ENCODE data around the gene ANKRD33. TPM values are rescaled to one million over a fixed set of nuclear protein-coding genes. Genes with fewer than 3 reads are reported as not detected.

The ANKRD33 gene
- total RNA-seq, 1 experiment from 2014 or later: 0.21 TPM

DNA sequence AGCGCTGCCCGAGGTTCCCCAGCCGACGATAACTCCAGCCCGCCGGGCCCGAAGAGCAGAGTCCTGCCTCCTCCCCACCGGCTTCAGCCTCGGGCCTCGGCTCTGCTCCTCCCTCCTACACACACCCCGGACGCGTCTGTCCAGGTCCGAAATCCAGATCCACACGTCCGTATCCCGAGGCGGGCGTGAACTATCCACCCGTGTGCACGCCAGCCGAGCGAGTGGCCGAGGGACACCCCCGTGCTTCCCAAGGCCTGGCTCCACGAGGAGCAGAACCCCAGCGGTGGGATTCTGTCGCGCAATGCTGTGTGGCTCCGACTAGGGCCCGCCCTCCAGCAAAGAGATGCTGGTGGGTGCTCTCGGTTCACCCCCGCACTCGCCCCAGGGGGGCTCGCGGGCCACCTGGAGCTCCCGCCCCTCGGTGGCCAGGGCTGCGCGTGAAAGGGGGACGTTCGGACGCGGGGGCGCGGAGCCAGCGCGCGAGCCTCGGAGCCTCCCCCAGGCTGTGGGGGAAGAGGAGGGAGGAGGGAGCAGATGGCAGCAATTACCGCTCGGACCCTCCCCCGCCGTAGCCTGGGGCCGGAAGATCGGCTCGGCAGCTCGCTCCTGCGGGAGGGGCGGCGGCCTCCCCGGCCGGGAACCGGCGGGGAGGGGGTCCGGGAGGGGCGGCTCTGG lies 18.9 kb upstream of the ANKRD33 start:
- intact Hi-C loops (cut with micrococcal nuclease; ENCODE audit: unreplicated experiment) (no loop called here), in situ Hi-C loops (cut with HindIII; ENCODE audit: low pct_unique_long_range_greater_than_20kb, low sequenced_read_pairs) (no loop called here)
- TF ChIP-seq, protein P1, sequence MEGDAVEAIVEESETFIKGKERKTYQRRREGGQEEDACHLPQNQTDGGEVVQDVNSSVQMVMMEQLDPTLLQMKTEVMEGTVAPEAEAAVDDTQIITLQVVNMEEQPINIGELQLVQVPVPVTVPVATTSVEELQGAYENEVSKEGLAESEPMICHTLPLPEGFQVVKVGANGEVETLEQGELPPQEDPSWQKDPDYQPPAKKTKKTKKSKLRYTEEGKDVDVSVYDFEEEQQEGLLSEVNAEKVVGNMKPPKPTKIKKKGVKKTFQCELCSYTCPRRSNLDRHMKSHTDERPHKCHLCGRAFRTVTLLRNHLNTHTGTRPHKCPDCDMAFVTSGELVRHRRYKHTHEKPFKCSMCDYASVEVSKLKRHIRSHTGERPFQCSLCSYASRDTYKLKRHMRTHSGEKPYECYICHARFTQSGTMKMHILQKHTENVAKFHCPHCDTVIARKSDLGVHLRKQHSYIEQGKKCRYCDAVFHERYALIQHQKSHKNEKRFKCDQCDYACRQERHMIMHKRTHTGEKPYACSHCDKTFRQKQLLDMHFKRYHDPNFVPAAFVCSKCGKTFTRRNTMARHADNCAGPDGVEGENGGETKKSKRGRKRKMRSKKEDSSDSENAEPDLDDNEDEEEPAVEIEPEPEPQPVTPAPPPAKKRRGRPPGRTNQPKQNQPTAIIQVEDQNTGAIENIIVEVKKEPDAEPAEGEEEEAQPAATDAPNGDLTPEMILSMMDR (IDR thresholded peaks at IDR 0.05): no peak
- no peak for TF ChIP-seq TCF7L2 (IDR thresholded peaks at IDR 0.05; ENCODE audit: low read depth, low read length)
- Histone ChIP-seq H3K4me1 (ENCODE audit: control insufficient read depth, insufficient read depth, low read length) (no peaks in the 10 kb centered on the region), H3K27me3 (ENCODE audit: control insufficient read depth, insufficient read depth, low read length) (no peaks in the 10 kb centered on the region), H3K9me3 (ENCODE audit: control insufficient read depth, insufficient read depth, low read depth, low read length) (no peaks in the 10 kb centered on the region), H3K27ac (ENCODE audit: low read length) (no peak overlapping the region), H3K36me3 (ENCODE audit: control insufficient read depth, insufficient read depth, low read length) (no peaks in the 10 kb centered on the region), H3K4me3 (ENCODE audit: low read depth in 2 of 2, low read length in 2 of 2) (no peak overlapping the region; a peak in 1 of 4 replicates)
- BruUV-seq (replicated peaks): no TSS peak
- no peak for ATAC-seq
- ChIA-PET CTCF (no interaction called here), POLR2A (no interaction called here)
- DNase-seq (ENCODE audit: low read depth, low spot score): no peak

DNA sequence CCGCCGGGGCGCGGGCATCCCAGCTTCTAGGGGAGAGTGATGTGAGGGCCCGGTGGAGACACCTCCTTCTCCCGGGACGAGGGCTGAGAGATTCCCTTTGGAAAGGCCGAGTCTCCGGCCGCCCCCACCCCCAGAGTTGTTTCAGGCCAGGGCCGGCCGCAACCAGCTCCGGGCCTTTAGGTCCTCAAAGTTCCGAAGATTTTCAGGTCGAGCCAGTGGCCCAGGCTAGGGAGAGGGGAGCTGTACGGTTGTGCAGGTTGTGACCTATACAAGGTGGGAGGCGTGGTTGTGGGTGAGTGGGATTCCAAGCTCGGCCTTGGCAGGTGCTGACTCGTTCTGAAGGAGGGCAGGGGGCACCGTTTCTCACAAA lies 18.4 kb upstream of the ANKRD33 start:
- intact Hi-C loops (cut with micrococcal nuclease; ENCODE audit: unreplicated experiment): no loop called here
- no peaks in the 10 kb centered on the region for H3K27me3 ChIP-seq (ENCODE audit: control insufficient read depth, insufficient read depth, low read length)

More for the DNA sequence above, 18.4 kb upstream of the ANKRD33 start:
- no peaks in the 10 kb centered on the region for H3K9me3 ChIP-seq (ENCODE audit: control insufficient read depth, insufficient read depth, low read depth, low read length)
- H3K27ac ChIP-seq (ENCODE audit: low read length): no peak overlapping the region
- no peak overlapping the region for H3K4me3 ChIP-seq (ENCODE audit: low read depth in 2 of 2, low read length in 2 of 2)
- DNase-seq (ENCODE audit: low read depth, low spot score) (no peak), ATAC-seq (no peak)
- ChIA-PET CTCF (interaction anchor here (1.2 kb wide), 1 partner anchor 46 kb away, joined by 3 read pairs; no protein-coding TSS in a partner anchor), POLR2A (no interaction called here)
- TF ChIP-seq, protein P1 (IDR thresholded peaks at IDR 0.05): no peak
- TF ChIP-seq, protein P2, sequence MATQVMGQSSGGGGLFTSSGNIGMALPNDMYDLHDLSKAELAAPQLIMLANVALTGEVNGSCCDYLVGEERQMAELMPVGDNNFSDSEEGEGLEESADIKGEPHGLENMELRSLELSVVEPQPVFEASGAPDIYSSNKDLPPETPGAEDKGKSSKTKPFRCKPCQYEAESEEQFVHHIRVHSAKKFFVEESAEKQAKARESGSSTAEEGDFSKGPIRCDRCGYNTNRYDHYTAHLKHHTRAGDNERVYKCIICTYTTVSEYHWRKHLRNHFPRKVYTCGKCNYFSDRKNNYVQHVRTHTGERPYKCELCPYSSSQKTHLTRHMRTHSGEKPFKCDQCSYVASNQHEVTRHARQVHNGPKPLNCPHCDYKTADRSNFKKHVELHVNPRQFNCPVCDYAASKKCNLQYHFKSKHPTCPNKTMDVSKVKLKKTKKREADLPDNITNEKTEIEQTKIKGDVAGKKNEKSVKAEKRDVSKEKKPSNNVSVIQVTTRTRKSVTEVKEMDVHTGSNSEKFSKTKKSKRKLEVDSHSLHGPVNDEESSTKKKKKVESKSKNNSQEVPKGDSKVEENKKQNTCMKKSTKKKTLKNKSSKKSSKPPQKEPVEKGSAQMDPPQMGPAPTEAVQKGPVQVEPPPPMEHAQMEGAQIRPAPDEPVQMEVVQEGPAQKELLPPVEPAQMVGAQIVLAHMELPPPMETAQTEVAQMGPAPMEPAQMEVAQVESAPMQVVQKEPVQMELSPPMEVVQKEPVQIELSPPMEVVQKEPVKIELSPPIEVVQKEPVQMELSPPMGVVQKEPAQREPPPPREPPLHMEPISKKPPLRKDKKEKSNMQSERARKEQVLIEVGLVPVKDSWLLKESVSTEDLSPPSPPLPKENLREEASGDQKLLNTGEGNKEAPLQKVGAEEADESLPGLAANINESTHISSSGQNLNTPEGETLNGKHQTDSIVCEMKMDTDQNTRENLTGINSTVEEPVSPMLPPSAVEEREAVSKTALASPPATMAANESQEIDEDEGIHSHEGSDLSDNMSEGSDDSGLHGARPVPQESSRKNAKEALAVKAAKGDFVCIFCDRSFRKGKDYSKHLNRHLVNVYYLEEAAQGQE (IDR thresholded peaks at IDR 0.05; ENCODE audit: insufficient read depth in 1 of 2, low read depth in 2 of 2, low read length in 1 of 2): no peak
- TF ChIP-seq SIN3A (IDR thresholded peaks at IDR 0.05; ENCODE audit: borderline replicate concordance, insufficient read depth, low read depth, low read length) (no peak), TCF7L2 (IDR thresholded peaks at IDR 0.05; ENCODE audit: low read depth, low read length) (no peak), POLR2AphosphoS5 (IDR thresholded peaks at IDR 0.05; ENCODE audit: low read depth, low read length) (no peak)
- in situ Hi-C loops (cut with HindIII; ENCODE audit: low pct_unique_long_range_greater_than_20kb, low sequenced_read_pairs): no loop called here
- H3K4me1 ChIP-seq (ENCODE audit: control insufficient read depth, insufficient read depth, low read length): no peaks in the 10 kb centered on the region
- no TSS peak for BruUV-seq (replicated peaks)
- no peaks in the 10 kb centered on the region for H3K36me3 ChIP-seq (ENCODE audit: control insufficient read depth, insufficient read depth, low read length)

Data from Panc1 (cell line).